K562 (cell line): ENCODE measurements around the gene PI4KA. TPM values are rescaled to one million over a fixed set of nuclear protein-coding genes. Genes with fewer than 3 reads are reported as not detected.

ENCODE experiments used
- ATAC-seq: fragments of 200-7000 bp; cut with Tn5 transposase; 3 replicates; pipeline ENCODE4 v1.9.1; 2020; ENCODE audit warnings: moderate library complexity
- BruUV-seq: library from RNA; stranded (reverse); fragments of 400-500 nt; replicated peaks from 2 replicates; lab custom pipeline; 2021; lab: Mats Ljungman, UMichigan
- CTCF ChIA-PET: fragments of 300-600 bp; formaldehyde crosslinking; extraction: SDS; loops from one replicate; lab custom pipeline; 2021; ENCODE audit warnings: low intra/inter-chr PET ratio; lab: Yijun Ruan, JAX
- POLR2A ChIA-PET: fragments of 300-600, 350-650 bp; sonication (Branson Sonifier 250); formaldehyde crosslinking; extraction: SDS; loops from one replicate; lab custom pipeline; 2021; ENCODE audit warnings: antibody characterized with exemption, inconsistent platforms; lab: Yijun Ruan, JAX
- DNase-seq, 4 experiments: peaks; one replicate each; pipeline versions ENCODE4 v3.0.0 to v3.0.0-alpha.2; 2011 to 2018; ENCODE audit warnings: low spot score in 3 of 4, mixed read lengths in 3 of 4; ENCODE audit errors: extremely low read depth in 1 of 4
- FAIRE-seq: peaks from 2 replicates; lab custom pipeline; 2011; peaks lifted over from hg19 to GRCh38; lab: Jason Lieb, UNC
- H2AFZ ChIP-seq: 2 replicates; pipeline ENCODE4 v1.6.0; 2011; ENCODE audit warnings: low read depth, low read length, control low read depth, inconsistent platforms
- H3K27ac ChIP-seq: fragments of 200-600 bp; 3 replicates; pipeline ENCODE4 v1.8.0; 2011; ENCODE audit warnings: low read depth, mild to moderate bottlenecking, control low read depth, inconsistent platforms, low read length, moderate library complexity, mixed read lengths; ENCODE audit errors: extremely low read depth
- H3K27me3 ChIP-seq, 2 experiments: fragments of 300-600 bp in 1 of 2; 2 replicates in 1 of 2; 3 replicates in 1 of 2; pipeline versions ENCODE4 v1.6.0 to v1.8.0; 2011; ENCODE audit warnings: inconsistent platforms in 2 of 2, low read length in 2 of 2, mild to moderate bottlenecking in 1 of 2, mixed read lengths in 1 of 2, moderate library complexity in 1 of 2; ENCODE audit not compliant: control insufficient read depth in 2 of 2, insufficient read depth in 2 of 2
- H3K36me3 ChIP-seq: fragments of 300-600 bp; 3 replicates; pipeline ENCODE4 v1.8.0; 2011; ENCODE audit warnings: mild to moderate bottlenecking, low read length, inconsistent platforms; ENCODE audit not compliant: control insufficient read depth, insufficient read depth
- H3K4me1 ChIP-seq, 2 experiments: fragments of 200-600 bp in 1 of 2; replicated peaks in 1 of 2; 2 replicates in 1 of 2; 3 replicates in 1 of 2; pipeline versions ENCODE4 v1.5.1 to v1.8.0; 2011; ENCODE audit warnings: inconsistent platforms in 2 of 2, low read length in 2 of 2, mild to moderate bottlenecking in 1 of 2, mixed read lengths in 1 of 2, moderate library complexity in 1 of 2; ENCODE audit not compliant: control insufficient read depth in 2 of 2, insufficient read depth in 2 of 2
- H3K4me2 ChIP-seq: 2 replicates; pipeline ENCODE4 v1.6.1; 2011; ENCODE audit warnings: low read length, control low read depth, inconsistent platforms, mixed read lengths; ENCODE audit not compliant: insufficient read depth
- H3K4me3 ChIP-seq: fragments of 200-600 bp; sonication (generic), shearing (Covaris generic); 2 replicates; pipeline ENCODE4 v1.5.1; 2016; ENCODE audit warnings: control low read depth, inconsistent platforms
- H3K79me2 ChIP-seq: fragments of 200-600 bp; 3 replicates; pipeline ENCODE4 v1.8.0; 2011; ENCODE audit warnings: low read length, inconsistent platforms; ENCODE audit not compliant: control insufficient read depth, insufficient read depth
- H3K9ac ChIP-seq, 2 experiments: 2 replicates each; pipeline versions ENCODE4 v1.6.0 to v1.6.1; 2011; ENCODE audit warnings: low read depth in 2 of 2, low read length in 2 of 2, control low read depth in 1 of 2, inconsistent platforms in 1 of 2, mild to moderate bottlenecking in 1 of 2, mixed read lengths in 1 of 2; ENCODE audit not compliant: insufficient read depth in 1 of 2
- H3K9me1 ChIP-seq: one replicate; pipeline ENCODE4 v1.6.0; 2011; ENCODE audit warnings: inconsistent platforms, mild to moderate bottlenecking, low read length, moderate library complexity; ENCODE audit not compliant: control insufficient read depth, insufficient read depth
- H3K9me3 ChIP-seq: replicated peaks from 2 replicates; pipeline ENCODE4 v1.5.1; 2011; ENCODE audit warnings: low read depth, low read length, inconsistent platforms; ENCODE audit not compliant: control insufficient read depth, insufficient read depth
- H4K20me1 ChIP-seq: replicated peaks from 2 replicates; pipeline ENCODE4 v1.6.1; 2011; ENCODE audit warnings: low read length, inconsistent platforms, mixed read lengths; ENCODE audit not compliant: control insufficient read depth, insufficient read depth
- CREM ChIP-seq: IDR thresholded peaks from 2 replicates; pipeline ENCODE4 v1.6.1; 2014; ENCODE audit warnings: antibody characterized with exemption, low read depth
- ERF ChIP-seq: fragments of 450-650 bp; formaldehyde crosslinking; IDR thresholded peaks from 2 replicates; pipeline ENCODE4 v1.4.0; 2020; ENCODE audit warnings: mild to moderate bottlenecking, mixed read lengths
- HMG20B ChIP-seq: fragments of 250-450 bp; sonication (Bioruptor Pico); IDR thresholded peaks from 2 replicates; pipeline ENCODE4 v1.5.0; 2021; ENCODE audit warnings: mild to moderate bottlenecking
- JUNB ChIP-seq: fragments of 450-650 bp; formaldehyde crosslinking; conservative IDR thresholded peaks from 2 replicates; pipeline ENCODE4 v1.4.0; 2020; ENCODE audit warnings: mild to moderate bottlenecking
- KLF16 ChIP-seq: IDR thresholded peaks from 2 replicates; pipeline ENCODE4 v1.6.1; 2016; ENCODE audit warnings: antibody characterized with exemption
- MECOM ChIP-seq: fragments of 250-450 bp; sonication (Bioruptor Pico); IDR thresholded peaks from 2 replicates; pipeline ENCODE4 v1.8.0; 2022; ENCODE audit warnings: inconsistent platforms
- MYBL2 ChIP-seq, 2 experiments: fragments of 450-650 bp in 1 of 2; sonication (generic) in 1 of 2; formaldehyde crosslinking in 1 of 2; IDR thresholded peaks; 2 replicates each; pipeline versions ENCODE4 v1.6.1 to v1.8.1; 2017 to 2022; ENCODE audit warnings: borderline replicate concordance in 1 of 2, inconsistent platforms in 1 of 2, low read depth in 1 of 2, mild to moderate bottlenecking in 1 of 2, missing genetic modification reagents in 1 of 2, moderate library complexity in 1 of 2
- NCOR1 ChIP-seq: fragments of 450-650 bp; IDR thresholded peaks from 2 replicates; pipeline ENCODE4 v1.6.1; 2016; ENCODE audit warnings: mild to moderate bottlenecking, moderate library complexity
- RAD21 ChIP-seq, 2 experiments: fragments of 250-450 bp in 1 of 2; fragments of 450-650 bp in 1 of 2; sonication (Bioruptor Pico) in 1 of 2; formaldehyde crosslinking in 1 of 2; IDR thresholded peaks in 1 of 2; conservative IDR thresholded peaks in 1 of 2; 2 replicates each; pipeline versions ENCODE4 v1.4.0 to v1.8.0; 2020 to 2022; ENCODE audit warnings: mild to moderate bottlenecking in 2 of 2, moderate library complexity in 1 of 2
- RNF2 ChIP-seq: sonication (generic); IDR thresholded peaks from 2 replicates; pipeline ENCODE4 v1.6.1; 2016
- SIN3B ChIP-seq: fragments of 450-650 bp; IDR thresholded peaks from 2 replicates; pipeline ENCODE4 v1.6.1; 2017; ENCODE audit warnings: low read depth, mild to moderate bottlenecking, moderate library complexity
- ZSCAN29 ChIP-seq: fragments of 450-650 bp; IDR thresholded peaks from 2 replicates; pipeline ENCODE4 v1.6.1; 2017
- WGBS: fragments of 100-300 bp; shearing (Covaris generic); methylation state at CpG from one replicate; pipeline ENCODE4 v1.1.6; 2016; ENCODE audit warnings: low coverage, mixed read lengths; ENCODE audit not compliant: insufficient coverage; ENCODE audit errors: missing lambda C conversion rate; 5-methylcytosine and 5-hydroxymethylcytosine counted together
- in situ Hi-C: fragments of 300-500 bp; cut with MboI; formaldehyde crosslinking; loops from 4 replicates; pipeline ENCODE4 v1.15.0; 2018; ENCODE audit warnings: inconsistent platforms, mixed read lengths
- intact Hi-C: fragments of 100-400 bp; cut with micrococcal nuclease; formaldehyde crosslinking; loops from 2 replicates; pipeline ENCODE4 v1.14.2; 2022
- polyA plus RNA-seq, 8 experiments: library from polyadenylated mRNA; depleted of rRNA in 4 of 8; stranded (reverse) in 5 of 8; unstranded in 3 of 8; fragments of >200 nt; fragmentation: Nextera tagmentation in 2 of 8; fragmentation: Illumina TruSeq in 1 of 8; extraction: Ambion mirVana in 2 of 8; extraction: Trizol in 1 of 8; gene quantifications; 2 replicates each; pipeline versions ENCODE4 v1.2.1 to v1.2.3, GENCODE V29; 2011 to 2014; ENCODE audit warnings: inconsistent platforms in 1 of 8, missing spikeins in 1 of 8
- total RNA-seq, 7 experiments: library from RNA; depleted of rRNA in 6 of 7; stranded (reverse); fragments of >200 nt in 6 of 7; fragmentation: Illumina TruSeq in 2 of 7; extraction: Trizol in 2 of 7; gene quantifications; 2 replicates each; pipeline versions ENCODE4 v1.2.1 to v1.2.3, GENCODE V29; 2011 to 2021; ENCODE audit warnings: low replicate concordance in 1 of 7
- TF ChIP-seq, protein P1 (sequence below): fragments of 250-450 bp; sonication (Bioruptor Pico); IDR thresholded peaks from 2 replicates; pipeline ENCODE4 v1.4.0; 2020
- TF ChIP-seq, protein P2 (sequence below): fragments of 450-650 bp; IDR thresholded peaks from 2 replicates; pipeline ENCODE4 v1.6.1; 2016
- TF ChIP-seq, protein P3 (sequence below): sonication (generic); formaldehyde crosslinking; IDR thresholded peaks from 2 replicates; pipeline ENCODE4 v1.8.1; 2022; ENCODE audit warnings: missing genetic modification reagents

PI4KA gene
- total and polyA plus RNA-seq, 9 of the 15 experiments (the other 6 are each of a cell fraction or from before 2014, with no cell fraction given) = 7.3 to 187 (median 84.7) TPM

DNA sequence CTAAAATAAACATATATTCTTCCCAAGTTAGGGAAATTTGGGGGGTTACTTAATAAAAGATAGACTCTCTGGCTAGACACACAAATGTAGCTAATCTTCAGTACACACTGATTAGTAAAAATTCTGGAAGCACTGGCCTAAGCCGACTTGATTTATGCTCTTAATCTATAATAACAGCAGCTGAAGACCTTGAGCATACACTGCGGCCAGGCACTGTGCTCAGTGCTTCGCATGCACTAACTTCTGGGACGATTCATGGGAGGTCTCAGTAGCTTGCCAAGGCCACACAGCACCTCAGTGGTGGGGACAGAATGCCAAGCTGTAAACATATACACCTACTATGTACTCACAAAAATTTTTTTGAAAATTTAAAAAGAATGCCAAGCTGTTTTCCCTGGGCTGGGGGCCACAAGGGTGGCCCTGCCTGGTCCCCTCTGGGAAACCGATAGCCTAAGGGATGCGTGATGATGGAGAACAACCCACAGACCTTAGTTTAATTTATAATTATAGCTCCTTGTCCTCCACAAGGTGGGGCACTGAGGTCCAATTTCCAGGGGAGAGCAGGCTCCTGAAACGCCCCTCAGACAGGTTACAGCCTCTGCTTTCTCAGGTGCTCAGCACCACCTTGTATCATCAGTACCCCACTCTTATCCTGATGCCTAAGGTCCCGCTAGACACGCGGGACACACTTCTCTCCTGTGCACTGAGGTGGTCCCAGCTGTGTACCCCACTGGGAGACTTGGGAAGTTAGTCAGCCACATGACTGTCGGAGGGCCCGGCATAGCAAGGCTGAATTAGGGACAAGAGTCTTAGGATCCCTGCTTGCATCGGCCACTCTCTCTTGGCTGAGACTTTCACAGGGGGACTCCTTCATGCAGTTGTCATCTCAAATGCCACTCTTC lies 64.6 kb downstream of the PI4KA start (continued):
- TF ChIP-seq KLF16 (no peak), RAD21 (CRISPR knock-in tag; conservative IDR thresholded peaks at IDR 0.05 in 1 of 2, IDR thresholded peaks at IDR 0.05 in 1 of 2) (peak in 1 of 2 experiments; percentile 46; a peak in 2 of 4 replicates), SIN3B (0 out of 2 replicates have a peak, but pooled peaks have one; percentile 12)
- TF ChIP-seq, protein P1, sequence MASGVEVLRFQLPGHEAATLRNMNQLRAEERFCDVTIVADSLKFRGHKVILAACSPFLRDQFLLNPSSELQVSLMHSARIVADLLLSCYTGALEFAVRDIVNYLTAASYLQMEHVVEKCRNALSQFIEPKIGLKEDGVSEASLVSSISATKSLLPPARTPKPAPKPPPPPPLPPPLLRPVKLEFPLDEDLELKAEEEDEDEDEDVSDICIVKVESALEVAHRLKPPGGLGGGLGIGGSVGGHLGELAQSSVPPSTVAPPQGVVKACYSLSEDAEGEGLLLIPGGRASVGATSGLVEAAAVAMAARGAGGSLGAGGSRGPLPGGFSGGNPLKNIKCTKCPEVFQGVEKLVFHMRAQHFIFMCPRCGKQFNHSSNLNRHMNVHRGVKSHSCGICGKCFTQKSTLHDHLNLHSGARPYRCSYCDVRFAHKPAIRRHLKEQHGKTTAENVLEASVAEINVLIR (CRISPR knock-in tag) = peak; percentile 15; the same call in 1 of the 2 replicates

DNA sequence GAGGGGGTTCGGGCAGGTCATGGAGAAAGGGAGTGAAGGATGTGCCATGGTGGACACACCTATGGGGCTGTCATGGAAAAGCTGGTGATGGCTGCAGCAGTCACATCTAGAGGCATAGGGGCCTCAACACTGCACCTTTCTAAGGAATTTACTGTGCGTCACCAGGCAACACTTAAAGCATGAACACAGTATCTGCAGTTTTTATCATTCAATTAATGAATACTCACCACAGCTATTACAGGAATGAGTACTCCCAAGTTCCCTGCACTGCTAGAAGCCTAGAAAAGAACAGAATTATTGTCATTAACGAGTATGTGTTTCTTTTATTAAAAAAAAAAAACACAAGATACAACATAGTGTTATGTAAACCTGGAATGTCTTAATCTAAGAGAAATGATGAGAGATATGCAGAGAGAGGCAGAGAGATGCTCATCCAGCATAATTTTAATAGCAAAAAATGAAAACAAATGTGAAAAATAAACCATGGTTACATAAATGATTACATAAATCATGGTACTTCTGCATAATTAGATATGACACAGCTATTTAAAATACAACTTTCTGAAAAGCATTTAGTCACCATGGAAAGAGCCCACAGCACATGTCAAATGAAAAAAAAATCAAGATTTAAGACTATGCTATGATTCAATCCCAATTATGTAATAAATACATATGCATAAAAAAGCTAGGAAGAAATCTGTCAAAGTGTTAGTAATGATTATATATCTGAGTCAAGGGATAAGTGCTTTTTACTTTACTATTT lies 65.5 kb downstream of the PI4KA start:
- Histone ChIP-seq H3K9me3 (no peaks in the 10 kb centered on the region), H3K4me3 (no peak overlapping the region), H3K27ac (no peak overlapping the region), H3K9ac (peak overlapping the region in 1 of 2 experiments; percentile 20; a peak in 2 of 4 replicates), H3K4me2 (no peak overlapping the region), H4K20me1 (peaks cover 6% of the 10 kb centered on the region; the same call in 1 of the 2 replicates), H2AFZ (no peak overlapping the region), H3K79me2 (no peaks in the 10 kb centered on the region), H3K27me3 (no peaks in the 10 kb centered on the region), H3K36me3 (peaks cover 74% of the 10 kb centered on the region), H3K9me1 (peaks cover 12% of the 10 kb centered on the region), H3K4me1 (0 out of 5 replicates have a peak, but pooled peaks cover 0 to 3% of the 10 kb centered on the region in 2 experiments)
- CTCF ChIA-PET = interaction anchor here (0.5 to 1.4 kb wide), 3 partner anchors 93 to 299 kb away, joined by 3 to 9 read pairs (median 4); no protein-coding TSS in a partner anchor
- in situ Hi-C loops (loop anchor here (25.0 kb wide), 2 partner anchors 344 to 1956 kb away; no protein-coding TSS in a partner anchor), intact Hi-C loops (no loop called here)
- BruUV-seq = no TSS peak
- FAIRE-seq = no peak
- WGBS = 67% methylated on average over 3 of the region's 3 CpGs
- DNase-seq = no peak
- no peak for ATAC-seq
- POLR2A ChIA-PET = interaction anchor here (0.7 to 2.4 kb wide), 22 partner anchors 9 to 247 kb away, joined by 3 to 9 read pairs (median 4); no protein-coding TSS in a partner anchor
- TF ChIP-seq SIN3B = no peak
- no peak for TF ChIP-seq MYBL2 (IDR thresholded peaks at IDR 0.05; ENCODE audit: low read depth)
- TF ChIP-seq MYBL2 (CRISPR knock-in tag; IDR thresholded peaks at IDR 0.05; ENCODE audit: borderline replicate concordance) = no peak; the same call in 1 of the 2 replicates
- TF ChIP-seq HMG20B (CRISPR knock-in tag) = no peak
- TF ChIP-seq RNF2 = no peak
- TF ChIP-seq, protein P2, sequence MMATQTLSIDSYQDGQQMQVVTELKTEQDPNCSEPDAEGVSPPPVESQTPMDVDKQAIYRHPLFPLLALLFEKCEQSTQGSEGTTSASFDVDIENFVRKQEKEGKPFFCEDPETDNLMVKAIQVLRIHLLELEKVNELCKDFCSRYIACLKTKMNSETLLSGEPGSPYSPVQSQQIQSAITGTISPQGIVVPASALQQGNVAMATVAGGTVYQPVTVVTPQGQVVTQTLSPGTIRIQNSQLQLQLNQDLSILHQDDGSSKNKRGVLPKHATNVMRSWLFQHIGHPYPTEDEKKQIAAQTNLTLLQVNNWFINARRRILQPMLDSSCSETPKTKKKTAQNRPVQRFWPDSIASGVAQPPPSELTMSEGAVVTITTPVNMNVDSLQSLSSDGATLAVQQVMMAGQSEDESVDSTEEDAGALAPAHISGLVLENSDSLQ = 0 out of 2 replicates have a peak, but pooled peaks have one; percentile 33
- no peak for TF ChIP-seq ZSCAN29
- no peak for TF ChIP-seq MECOM (CRISPR knock-in tag)
- 0 out of 2 replicates have a peak, but pooled peaks have one; percentile 9 for TF ChIP-seq JUNB
- TF ChIP-seq CREM = no peak
- TF ChIP-seq NCOR1 = no peak
- TF ChIP-seq, protein P3, sequence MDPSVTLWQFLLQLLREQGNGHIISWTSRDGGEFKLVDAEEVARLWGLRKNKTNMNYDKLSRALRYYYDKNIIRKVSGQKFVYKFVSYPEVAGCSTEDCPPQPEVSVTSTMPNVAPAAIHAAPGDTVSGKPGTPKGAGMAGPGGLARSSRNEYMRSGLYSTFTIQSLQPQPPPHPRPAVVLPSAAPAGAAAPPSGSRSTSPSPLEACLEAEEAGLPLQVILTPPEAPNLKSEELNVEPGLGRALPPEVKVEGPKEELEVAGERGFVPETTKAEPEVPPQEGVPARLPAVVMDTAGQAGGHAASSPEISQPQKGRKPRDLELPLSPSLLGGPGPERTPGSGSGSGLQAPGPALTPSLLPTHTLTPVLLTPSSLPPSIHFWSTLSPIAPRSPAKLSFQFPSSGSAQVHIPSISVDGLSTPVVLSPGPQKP = 0 out of 2 replicates have a peak, but pooled peaks have one; percentile 12
- TF ChIP-seq ERF = 0 out of 2 replicates have a peak, but pooled peaks have one; percentile 18
